Left cardiac atrium (tissue), 4 donors: ENCODE measurements around the gene KLHL6. TPM values are rescaled to one million over a fixed set of nuclear protein-coding genes. Genes with fewer than 3 reads are reported as not detected.

Experiments used
- ATAC-seq, 2 donors: fragments of 200-7000 bp; cut with Tn5 transposase; one replicate each; pipeline ENCODE4 v1.9.1; 2020; ENCODE audit warnings: mild to moderate bottlenecking in 2 of 2, moderate library complexity in 2 of 2
- DNase-seq: peaks from one replicate; pipeline ENCODE4 v3.0.0-alpha.2; 2020
- intact Hi-C, 2 donors: fragments of 100-400 bp; cut with DNase I; formaldehyde crosslinking; loops; one replicate each; pipeline versions ENCODE4 v1.14.1 to v1.15.1; 2022 to 2023
- total RNA-seq, 2 donors: library from RNA; stranded (reverse); fragmentation: NEBNext Ultra II Directional; extraction: Animal tissue kit (Norgen Biotek cat#: 25700); gene quantifications; one replicate each; pipeline ENCODE4 v1.2.1, GENCODE V29; 2021
- donor health status: DM: no; HTN: yes; CAD: no.
- donor health status: DM: no; HTN: yes; CAD: no; lungs with severe emphysema.
- donor health status: DM: yes; HTN: yes; CAD: no.
- donor health status: Dilated cardiomyopathy.

KLHL6 gene
- total RNA-seq, 2 donors from 2014 or later = 1.7 to 2.1 TPM

DNA sequence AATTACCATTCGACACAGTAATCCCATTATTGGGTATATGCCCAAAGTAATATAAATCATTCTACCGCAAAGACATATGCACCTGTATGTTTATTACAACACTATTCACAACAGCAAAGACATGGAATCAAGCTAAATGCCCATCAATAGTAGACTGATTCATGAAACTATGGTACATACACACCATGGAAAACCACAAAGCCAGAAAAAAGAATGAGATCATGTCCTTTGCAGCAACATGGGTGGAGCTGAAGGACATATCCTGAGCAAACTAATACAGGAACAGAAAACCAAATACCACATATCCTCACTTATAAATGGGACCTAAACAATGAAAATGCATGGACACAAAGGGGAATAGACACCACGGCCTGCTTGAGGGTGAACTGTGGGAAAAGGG lies 116.0 kb downstream of the KLHL6 start:
- no peak for ATAC-seq
- no peak for DNase-seq
- intact Hi-C loops = no loop called here

DNA sequence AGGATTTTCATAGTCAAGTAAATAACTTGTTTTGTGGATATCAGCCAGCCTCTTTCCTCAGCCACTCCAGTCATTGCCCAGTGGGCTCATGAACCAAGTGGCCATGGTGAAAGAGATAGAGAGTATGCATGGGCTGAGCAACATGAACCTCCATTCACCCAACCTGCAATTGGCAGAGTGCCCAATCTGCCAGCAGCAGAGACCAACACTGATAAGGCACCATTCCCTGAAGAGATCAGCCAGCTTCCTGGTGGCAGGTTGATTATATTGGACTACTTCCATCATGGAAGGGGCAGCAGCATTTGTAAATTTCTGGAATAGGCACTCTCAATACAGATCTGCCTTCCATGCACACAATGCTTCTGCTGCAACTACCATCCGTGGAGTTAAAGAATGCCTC lies 116.8 kb downstream of the KLHL6 start:
- DNase-seq (no peak), ATAC-seq (no peak)
- intact Hi-C loops = no loop called here

DNA sequence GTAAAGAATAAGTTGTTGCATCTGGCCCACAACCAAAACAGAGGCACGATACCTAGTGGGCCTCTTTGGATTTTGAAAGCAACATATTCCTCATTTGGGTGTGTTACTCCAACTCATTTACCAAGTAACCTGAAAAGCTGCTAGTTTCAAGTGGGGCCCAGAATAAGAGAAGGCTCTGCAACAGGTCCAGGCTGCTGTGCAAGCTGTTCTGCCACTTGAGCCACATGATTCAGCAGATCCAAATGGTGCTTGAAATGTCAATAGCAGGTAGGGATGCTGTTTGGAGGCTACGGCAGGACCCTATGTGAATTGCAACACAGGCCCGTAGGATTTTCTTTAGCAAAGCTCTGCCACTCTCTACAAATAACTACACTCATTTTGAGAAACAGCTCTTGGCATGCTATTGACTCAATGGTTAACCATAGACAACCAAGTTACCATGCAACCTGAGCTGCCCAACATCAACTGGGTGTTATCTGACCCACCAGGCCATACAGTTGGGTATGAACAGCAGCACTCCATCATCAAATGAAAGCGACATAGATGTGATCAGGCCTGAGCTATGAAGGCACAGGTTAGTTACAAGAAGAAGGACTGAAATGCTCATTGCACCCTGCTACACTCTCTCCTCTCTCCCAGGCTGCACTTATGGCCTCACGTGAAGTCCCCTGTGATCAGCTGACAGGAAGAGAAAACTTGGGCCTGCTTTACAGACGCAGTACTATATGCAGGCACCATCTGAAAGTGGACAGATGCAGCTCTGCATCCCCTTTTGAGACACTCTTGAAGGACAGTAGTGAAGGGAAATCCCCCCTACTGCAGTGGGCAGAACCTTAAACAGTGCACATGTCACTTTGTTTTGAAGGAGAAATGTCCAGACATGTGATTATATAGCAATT lies 117.6 kb downstream of the KLHL6 start:
- ATAC-seq (no peak), DNase-seq (no peak)
- intact Hi-C loops = no loop called here

Other genes starting within 250 kb of the KLHL6 start
- gene MCF2L2, start 127.1 kb downstream of the KLHL6 start, total RNA-seq = 1 to 10 TPM in 1 of 2 donors, under 1 TPM in 1; 0.34 to 1.1 TPM
- gene KLHL24, start 79.9 kb upstream of the KLHL6 start, total RNA-seq = 100 to 1,000 TPM in 1 of 2 donors, 10 to 100 TPM in 1; 92.9 to 138 TPM
- 10 to 100 TPM; 13.2 to 14.3 TPM for gene YEATS2, start 142.1 kb upstream of the KLHL6 start, total RNA-seq